ENCODE results near the gene OLFML2A. TPM values are rescaled to one million over a fixed set of nuclear protein-coding genes. Genes with fewer than 3 reads are reported as not detected.

The OLFML2A gene
- total and polyA plus RNA-seq, 10 donors: 3.0 to 187 (median 117) TPM

DNA sequence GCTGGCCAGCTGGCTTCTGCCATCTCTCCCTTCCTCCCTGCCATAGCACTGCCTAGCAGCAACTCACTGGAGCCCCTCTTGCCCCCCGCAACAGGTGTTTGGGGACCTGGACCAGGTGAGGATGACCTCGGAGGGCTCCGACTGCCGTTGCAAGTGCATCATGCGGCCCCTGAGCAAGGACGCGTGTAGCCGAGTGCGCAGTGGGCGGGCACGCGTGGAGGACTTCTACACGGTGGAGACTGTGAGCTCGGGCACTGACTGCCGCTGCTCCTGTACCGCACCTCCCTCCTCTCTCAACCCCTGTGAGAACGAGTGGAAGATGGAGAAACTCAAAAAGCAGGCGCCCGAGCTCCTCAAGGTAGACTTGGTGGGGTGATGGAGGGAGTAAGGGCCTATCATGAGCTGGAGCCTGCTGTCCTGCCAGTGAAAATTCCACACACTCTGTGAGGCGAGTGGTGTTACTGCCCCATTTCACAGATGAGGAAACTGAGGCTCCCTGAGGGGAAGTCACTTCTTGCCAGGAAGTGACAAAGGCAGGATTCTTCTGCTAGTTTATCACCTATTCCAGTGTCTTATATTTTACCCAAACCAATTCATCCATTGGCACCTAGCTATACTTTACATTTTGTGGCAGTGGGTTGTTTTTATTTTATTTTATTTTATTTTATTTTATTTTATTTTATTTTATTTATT, 10.1 kb downstream of the OLFML2A start:
- Histone ChIP-seq H3K36me3 (peaks cover 0 to 38% (median 0%) of the 10 kb centered on the region in 6 donors), H3K4me3 (no peak overlapping the region), H3K9me3 (no peaks in the 10 kb centered on the region), H3K4me1 (peaks cover 0 to 45% (median 35%) of the 10 kb centered on the region in 6 donors), H3K27me3 (replicated peaks in 1 of 7) (no peaks in the 10 kb centered on the region), H3K27ac (peak overlapping the region in 1 of 8 donors; percentile 27)
- no peak for TF ChIP-seq POLR2AphosphoS5 (IDR thresholded peaks at IDR 0.05)
- TF ChIP-seq POLR2A (IDR thresholded peaks at IDR 0.05): no peak
- TF ChIP-seq, protein P1, sequence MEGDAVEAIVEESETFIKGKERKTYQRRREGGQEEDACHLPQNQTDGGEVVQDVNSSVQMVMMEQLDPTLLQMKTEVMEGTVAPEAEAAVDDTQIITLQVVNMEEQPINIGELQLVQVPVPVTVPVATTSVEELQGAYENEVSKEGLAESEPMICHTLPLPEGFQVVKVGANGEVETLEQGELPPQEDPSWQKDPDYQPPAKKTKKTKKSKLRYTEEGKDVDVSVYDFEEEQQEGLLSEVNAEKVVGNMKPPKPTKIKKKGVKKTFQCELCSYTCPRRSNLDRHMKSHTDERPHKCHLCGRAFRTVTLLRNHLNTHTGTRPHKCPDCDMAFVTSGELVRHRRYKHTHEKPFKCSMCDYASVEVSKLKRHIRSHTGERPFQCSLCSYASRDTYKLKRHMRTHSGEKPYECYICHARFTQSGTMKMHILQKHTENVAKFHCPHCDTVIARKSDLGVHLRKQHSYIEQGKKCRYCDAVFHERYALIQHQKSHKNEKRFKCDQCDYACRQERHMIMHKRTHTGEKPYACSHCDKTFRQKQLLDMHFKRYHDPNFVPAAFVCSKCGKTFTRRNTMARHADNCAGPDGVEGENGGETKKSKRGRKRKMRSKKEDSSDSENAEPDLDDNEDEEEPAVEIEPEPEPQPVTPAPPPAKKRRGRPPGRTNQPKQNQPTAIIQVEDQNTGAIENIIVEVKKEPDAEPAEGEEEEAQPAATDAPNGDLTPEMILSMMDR (IDR thresholded peaks at IDR 0.05 in 8 of 11, conservative IDR thresholded peaks at IDR 0.05 in 3 of 11): no peak
- peak; percentile 67 for DNase-seq
- 92 to 96% (median 94%) methylated on average over 12 to 20 of the region's 20 CpGs for WGBS, 5 donors
- intact Hi-C loops (cut with DNase I; ENCODE audit: low total_unique reads): no loop called here

DNA sequence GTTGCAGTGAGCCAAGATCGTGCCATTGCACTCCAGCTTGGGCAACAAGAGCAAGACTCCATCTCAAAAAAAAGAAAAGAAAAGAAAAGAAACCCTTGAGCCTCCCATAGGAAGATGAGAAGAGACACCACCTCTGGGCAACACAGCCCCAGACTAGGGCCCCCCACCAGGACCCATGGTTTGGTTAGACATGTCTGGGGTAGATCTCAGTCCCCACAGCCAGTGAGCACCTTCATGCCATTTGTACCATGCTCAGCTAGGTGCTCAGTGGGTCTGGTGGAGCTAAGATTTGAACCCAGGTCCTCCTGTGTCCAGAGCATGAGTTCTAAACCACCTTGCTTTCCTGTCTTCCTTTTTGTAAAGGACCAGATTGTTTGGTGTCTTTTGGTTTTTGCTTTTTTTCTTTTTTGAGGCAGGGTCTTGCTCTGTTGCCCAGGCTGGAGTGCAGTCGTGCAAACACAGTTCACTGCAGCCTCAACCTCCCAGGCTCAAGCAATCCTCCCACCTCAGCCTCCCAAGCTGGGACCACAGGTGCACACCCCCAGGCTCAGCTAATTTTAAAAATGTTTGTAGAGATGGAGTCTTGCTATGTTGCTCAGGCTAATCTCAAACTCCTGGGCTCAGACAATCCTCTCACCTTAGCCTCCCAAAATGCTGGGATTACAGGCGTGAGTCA, 11.7 kb downstream of the OLFML2A start:
- Histone ChIP-seq H3K27me3 (replicated peaks in 1 of 7) (no peaks in the 10 kb centered on the region), H3K4me1 (peaks cover 7 to 45% (median 32%) of the 10 kb centered on the region in 6 donors), H3K36me3 (peaks cover 0 to 38% (median 0%) of the 10 kb centered on the region in 6 donors), H3K4me3 (no peak overlapping the region), H3K27ac (no peak overlapping the region), H3K9me3 (no peaks in the 10 kb centered on the region)
- DNase-seq: peak; percentile 33
- 80 to 98% (median 89%) methylated on average over 3 of the region's 3 CpGs for WGBS, 5 donors
- intact Hi-C loops (cut with DNase I; ENCODE audit: low total_unique reads): no loop called here
- TF ChIP-seq, protein P1 (IDR thresholded peaks at IDR 0.05 in 8 of 11, conservative IDR thresholded peaks at IDR 0.05 in 3 of 11): no peak
- no peak for TF ChIP-seq POLR2AphosphoS5 (IDR thresholded peaks at IDR 0.05)

DNA sequence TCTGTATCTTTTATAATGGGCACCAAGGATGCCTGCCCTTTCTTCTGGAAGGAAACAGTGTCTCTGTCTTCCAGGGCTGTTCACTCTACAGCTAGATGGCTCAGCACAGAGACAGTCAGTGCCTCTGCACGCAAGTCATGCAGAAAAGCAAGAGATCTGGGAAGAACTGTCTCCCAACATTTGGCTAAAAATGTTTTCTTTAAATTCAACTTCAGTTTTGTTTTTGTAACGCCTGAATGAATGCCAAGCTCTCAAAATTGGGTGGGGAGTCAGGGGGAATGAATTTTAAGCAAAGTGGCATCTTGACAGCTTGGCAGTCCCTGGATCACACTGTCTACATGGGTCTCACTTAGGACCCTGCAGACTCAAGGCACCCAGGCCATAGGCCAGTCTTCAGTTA, 12.6 kb downstream of the OLFML2A start:
- peak; percentile 6 for DNase-seq
- WGBS, 5 donors: 74 to 93% (median 79%) methylated on average over 2 of the region's 2 CpGs
- H3K36me3 ChIP-seq: peaks cover 0 to 38% (median 0%) of the 10 kb centered on the region in 6 donors
- H3K4me1 ChIP-seq: peaks cover 7 to 44% (median 25%) of the 10 kb centered on the region in 6 donors
- no peaks in the 10 kb centered on the region for H3K9me3 ChIP-seq
- TF ChIP-seq POLR2A (IDR thresholded peaks at IDR 0.05) (no peak), POLR2AphosphoS5 (IDR thresholded peaks at IDR 0.05) (no peak)
- TF ChIP-seq, protein P1 (IDR thresholded peaks at IDR 0.05 in 8 of 11, conservative IDR thresholded peaks at IDR 0.05 in 3 of 11): no peak
- H3K4me3 ChIP-seq: no peak overlapping the region
- no peaks in the 10 kb centered on the region for H3K27me3 ChIP-seq (replicated peaks in 1 of 7)
- intact Hi-C loops (cut with DNase I; ENCODE audit: low total_unique reads): no loop called here
- no peak overlapping the region for H3K27ac ChIP-seq

DNA sequence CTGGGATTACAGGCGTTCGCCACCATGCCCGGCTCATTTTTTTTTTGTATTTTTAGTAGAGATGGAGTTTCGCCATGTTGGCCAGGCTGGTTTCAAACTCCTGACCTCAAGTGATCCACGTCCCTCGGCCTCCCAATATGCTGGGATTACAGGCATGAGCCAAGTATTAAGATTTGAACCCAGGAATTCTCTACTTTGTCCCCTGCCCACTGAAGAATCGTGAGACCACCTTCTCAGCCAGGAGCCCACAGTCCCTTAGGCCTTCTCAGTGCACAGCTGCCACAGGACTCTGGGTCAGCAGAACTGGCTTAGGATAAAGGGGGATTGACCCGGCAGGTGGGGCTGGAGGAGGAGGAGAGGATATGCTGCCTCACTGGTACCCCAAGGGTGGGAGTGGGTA, 13.4 kb downstream of the OLFML2A start:
- H3K9me3 ChIP-seq: no peaks in the 10 kb centered on the region
- TF ChIP-seq, protein P1 (IDR thresholded peaks at IDR 0.05 in 8 of 11, conservative IDR thresholded peaks at IDR 0.05 in 3 of 11): no peak
- TF ChIP-seq POLR2A (IDR thresholded peaks at IDR 0.05): no peak
- peak; percentile 13 for DNase-seq
- H3K36me3 ChIP-seq: peaks cover 0 to 38% (median 0%) of the 10 kb centered on the region in 6 donors
- H3K27ac ChIP-seq: peak overlapping the region in 4 of 8 donors; percentile 15 to 71 (median 44)
- no peaks in the 10 kb centered on the region for H3K27me3 ChIP-seq (replicated peaks in 1 of 7)
- peaks cover 7 to 45% (median 30%) of the 10 kb centered on the region in 6 donors for H3K4me1 ChIP-seq
- intact Hi-C loops (cut with DNase I; ENCODE audit: low total_unique reads): no loop called here
- no peak overlapping the region for H3K4me3 ChIP-seq
- WGBS, 5 donors: 93 to 95% (median 94%) methylated on average over 8 of the region's 8 CpGs

Data from spleen (tissue), 11 donors.